Muscle of arm (tissue), 12 donors: Measurements from ENCODE around the gene APOOL. TPM values are rescaled to one million over a fixed set of nuclear protein-coding genes. Genes with fewer than 3 reads are reported as not detected.
"Not testable (repeated sequence)": the region's sequence is repeated elsewhere in the genome, so short reads cannot be mapped to it uniquely, and the experiment has no call there.

Experiments
- DNase-seq: peaks from one replicate; pipeline ENCODE4 v3.0.0-alpha.2; 2013
- polyA plus RNA-seq, 12 donors: library from polyadenylated mRNA; unstranded; fragments of 120-200 nt; gene quantifications; one replicate each; pipeline ENCODE4 v1.2.1, GENCODE V29; 2013; ENCODE audit not compliant: insufficient read length in 12 of 12

APOOL gene
- polyA plus RNA-seq, 12 donors, result 13.5 to 64.4 (median 16.3) TPM

- no peak for DNase-seq
Observed at GRCh38 chrX:85065512-85066198, 62.0 kb downstream of the APOOL start.

GRCh38 chrX:85077247-85077646 lies 73.6 kb downstream of the APOOL start:
- DNase-seq, result not testable (repeated sequence)

GRCh38 chrX:85084770-85085393 lies 81.2 kb downstream of the APOOL start:
- DNase-seq, result peak; percentile 19

GRCh38 chrX:85089321-85089840 lies 85.7 kb downstream of the APOOL start:
- no peak for DNase-seq

GRCh38 chrX:85107407-85107806 lies 103.7 kb downstream of the APOOL start:
- no peak for DNase-seq

GRCh38 chrX:85108165-85108564 lies 104.5 kb downstream of the APOOL start:
- no peak for DNase-seq

- no peak for DNase-seq
Observed at GRCh38 chrX:85109235-85109634, 105.6 kb downstream of the APOOL start.

- peak; percentile 20 for DNase-seq
Observed at GRCh38 chrX:85111347-85111746, 107.7 kb downstream of the APOOL start.

GRCh38 chrX:85112293-85112692 lies 108.6 kb downstream of the APOOL start:
- no peak for DNase-seq

- no peak for DNase-seq
Observed at GRCh38 chrX:85113746-85114145, 110.1 kb downstream of the APOOL start.

GRCh38 chrX:85114171-85114570 lies 110.5 kb downstream of the APOOL start:
- DNase-seq, result no peak

- DNase-seq, result no peak
Observed at GRCh38 chrX:85114776-85115175, 111.1 kb downstream of the APOOL start.

- no peak for DNase-seq
Observed at GRCh38 chrX:85115252-85115651, 111.6 kb downstream of the APOOL start.

- DNase-seq, result no peak
Observed at GRCh38 chrX:85136409-85136808, 132.7 kb downstream of the APOOL start.

GRCh38 chrX:85139422-85139821 lies 135.7 kb downstream of the APOOL start:
- no peak for DNase-seq

- no peak for DNase-seq
Observed at GRCh38 chrX:85140964-85141363, 137.3 kb downstream of the APOOL start.

Other genes with a start within 250 kb of the APOOL start
- gene SATL1, start 239.9 kb downstream of the APOOL start, polyA plus RNA-seq, result under 1 TPM in 10 of 12 donors, not detected in 2; 0.32 to 0.77 (median 0.43) TPM
- 10 to 100 TPM in 11 of 12 donors, not detected in 1; 21.5 to 50.3 (median 35.4) TPM for gene ZNF711, start 240.1 kb downstream of the APOOL start, polyA plus RNA-seq